Neural cell (in vitro differentiated cells): ENCODE results near the gene TPRX1. TPM values are rescaled to one million over a fixed set of nuclear protein-coding genes. Genes with fewer than 3 reads are reported as not detected.

ENCODE experiments used
- H2AFZ ChIP-seq: fragments of 200-600, 300-800 bp; sonication (generic), shearing (Covaris generic); 2 replicates; pipeline ENCODE4 v1.6.0; 2014; ENCODE audit warnings: low read depth, mild to moderate bottlenecking, antibody characterized with exemption, low read length, moderate library complexity
- H3F3A ChIP-seq: fragments of 200-600 bp; shearing (Covaris generic); 2 replicates; pipeline ENCODE4 v1.6.1; 2016; ENCODE audit warnings: mild to moderate bottlenecking, moderate library complexity, mixed read lengths, antibody characterized with exemption, low read length; ENCODE audit not compliant: insufficient read depth, poor library complexity, severe bottlenecking
- H3K27ac ChIP-seq: fragments of 200-600, 300-800 bp; sonication (generic), shearing (Covaris generic); 2 replicates; pipeline ENCODE4 v1.5.1; 2014; ENCODE audit warnings: mild to moderate bottlenecking, low read length, moderate library complexity
- H3K27me3 ChIP-seq: fragments of 300-800, 200-600 bp; sonication (generic), shearing (Covaris generic); 2 replicates; pipeline ENCODE4 v1.6.0; 2014; ENCODE audit warnings: mild to moderate bottlenecking, low read depth, low read length, moderate library complexity; ENCODE audit not compliant: insufficient read depth
- H3K36me3 ChIP-seq: fragments of 300-800, 200-600 bp; sonication (generic), shearing (Covaris generic); 2 replicates; pipeline ENCODE4 v1.5.1; 2014; ENCODE audit warnings: mild to moderate bottlenecking, antibody characterized with exemption, low read length, moderate library complexity; ENCODE audit not compliant: insufficient read depth
- H3K4me2 ChIP-seq: fragments of 300-800, 200-600 bp; sonication (generic), shearing (Covaris generic); 2 replicates; pipeline ENCODE4 v1.6.0; 2014; ENCODE audit warnings: mild to moderate bottlenecking, low read length
- H3K4me3 ChIP-seq: fragments of 300-800, 200-600 bp; sonication (generic), shearing (Covaris generic); 2 replicates; pipeline ENCODE4 v1.5.1; 2014; ENCODE audit warnings: mild to moderate bottlenecking, low read length, moderate library complexity
- H3K79me2 ChIP-seq: fragments of 200-600 bp; shearing (Covaris generic); replicated peaks from 2 replicates; pipeline ENCODE4 v1.6.0; 2014; ENCODE audit warnings: mild to moderate bottlenecking, low read length, moderate library complexity; ENCODE audit not compliant: insufficient read depth
- H3K9ac ChIP-seq: fragments of 300-800, 200-600 bp; sonication (generic), shearing (Covaris generic); 2 replicates; pipeline ENCODE4 v1.6.1; 2016; ENCODE audit warnings: mild to moderate bottlenecking, low read length, mixed read lengths
- H3K9me2 ChIP-seq: fragments of 200-600 bp; shearing (Covaris generic); 2 replicates; pipeline ENCODE4 v1.6.1; 2016; ENCODE audit warnings: mild to moderate bottlenecking, low read length, mixed read lengths; ENCODE audit not compliant: insufficient read depth
- H3K9me3 ChIP-seq: fragments of 200-600, 300-800 bp; sonication (generic), shearing (Covaris generic); 2 replicates; pipeline ENCODE4 v1.6.1; 2016; ENCODE audit warnings: mild to moderate bottlenecking, mixed run types, low read length, moderate library complexity, mixed read lengths
- H4K20me1 ChIP-seq: fragments of 200-600 bp; shearing (Covaris generic); 2 replicates; pipeline ENCODE4 v1.6.1; 2016; ENCODE audit warnings: mild to moderate bottlenecking, mixed run types; ENCODE audit not compliant: insufficient read depth
- CTCF ChIP-seq: fragments of 450-650 bp; IDR thresholded peaks from 2 replicates; pipeline ENCODE4 v1.5.1; 2014; ENCODE audit warnings: antibody characterized with exemption, mild to moderate bottlenecking, moderate library complexity; ENCODE audit not compliant: poor library complexity, severe bottlenecking
- EP300 ChIP-seq: fragments of 450-650 bp; conservative IDR thresholded peaks from 2 replicates; pipeline ENCODE4 v1.6.1; 2014; ENCODE audit warnings: antibody characterized with exemption, mild to moderate bottlenecking, moderate library complexity; ENCODE audit not compliant: poor library complexity, severe bottlenecking
- EZH2 ChIP-seq: fragments of 200-600, 300-800 bp; shearing (Covaris generic), sonication (generic); IDR thresholded peaks from 2 replicates; pipeline ENCODE4 v1.6.1; 2014; ENCODE audit warnings: antibody characterized with exemption, low read length, borderline replicate concordance, mild to moderate bottlenecking; ENCODE audit not compliant: insufficient read depth, poor library complexity, severe bottlenecking
- MXI1 ChIP-seq: fragments of 450-650 bp; conservative IDR thresholded peaks from 2 replicates; pipeline ENCODE4 v1.6.1; 2014; ENCODE audit warnings: antibody characterized with exemption, mild to moderate bottlenecking; ENCODE audit not compliant: poor library complexity, severe bottlenecking
- POLR2AphosphoS5 ChIP-seq: IDR thresholded peaks from 2 replicates; pipeline ENCODE4 v1.6.1; 2012
- RAD21 ChIP-seq: fragments of 450-650 bp; conservative IDR thresholded peaks from 2 replicates; pipeline ENCODE4 v1.6.1; 2014; ENCODE audit warnings: antibody characterized with exemption, mild to moderate bottlenecking, moderate library complexity
- REST ChIP-seq: IDR thresholded peaks from 2 replicates; pipeline ENCODE4 v1.6.1; 2012; ENCODE audit warnings: borderline replicate concordance
- SMC3 ChIP-seq: fragments of 450-650 bp; conservative IDR thresholded peaks from 2 replicates; pipeline ENCODE4 v1.6.1; 2014; ENCODE audit warnings: antibody characterized with exemption, mild to moderate bottlenecking, moderate library complexity; ENCODE audit not compliant: poor library complexity
- TAF1 ChIP-seq: IDR thresholded peaks from 2 replicates; pipeline ENCODE4 v1.6.1; 2012; ENCODE audit warnings: low read depth
- polyA plus RNA-seq: library from polyadenylated mRNA; depleted of rRNA; stranded (reverse); fragments of >200 nt; gene quantifications from 2 replicates; pipeline ENCODE4 v1.2.3, GENCODE V29; 2014

TPRX1 gene
- polyA plus RNA-seq, 1 donor from 2014 or later = not detected

GRCh38 chr19:47769534-47769933 is 34.8 kb downstream of the TPRX1 start:
- H3K9me3 ChIP-seq = no peaks in the 10 kb centered on the region
- no peaks in the 10 kb centered on the region for H3K27me3 ChIP-seq
- H3K9me2 ChIP-seq = no peaks in the 10 kb centered on the region
- no peak overlapping the region for H2AFZ ChIP-seq
- H3F3A ChIP-seq = no peaks in the 10 kb centered on the region
- no peak overlapping the region for H3K4me3 ChIP-seq
- H3K4me2 ChIP-seq = no peak overlapping the region
- no peaks in the 10 kb centered on the region for H3K79me2 ChIP-seq
- H3K36me3 ChIP-seq = no peaks in the 10 kb centered on the region
- H3K27ac ChIP-seq = no peak overlapping the region
- H4K20me1 ChIP-seq = no peaks in the 10 kb centered on the region
- H3K9ac ChIP-seq = no peak overlapping the region
- no peak for TF ChIP-seq TAF1
- peak; percentile 41 for TF ChIP-seq POLR2AphosphoS5
- peak; percentile 92 for TF ChIP-seq EP300

- H3K9me3 ChIP-seq = no peaks in the 10 kb centered on the region
- no peaks in the 10 kb centered on the region for H4K20me1 ChIP-seq
- H2AFZ ChIP-seq = no peak overlapping the region
- H3K79me2 ChIP-seq = no peaks in the 10 kb centered on the region
- no peak for TF ChIP-seq SMC3
- TF ChIP-seq TAF1 = no peak
- TF ChIP-seq CTCF = no peak
- TF ChIP-seq POLR2AphosphoS5 = no peak
- no peak for TF ChIP-seq EZH2
- TF ChIP-seq REST = no peak
- no peak for TF ChIP-seq RAD21
- no peak for TF ChIP-seq EP300
- no peaks in the 10 kb centered on the region for H3K36me3 ChIP-seq
- H3F3A ChIP-seq = no peaks in the 10 kb centered on the region
- H3K9ac ChIP-seq = no peak overlapping the region
- H3K27me3 ChIP-seq = no peaks in the 10 kb centered on the region
- no peaks in the 10 kb centered on the region for H3K9me2 ChIP-seq
- no peak overlapping the region for H3K4me3 ChIP-seq
- H3K27ac ChIP-seq = no peak overlapping the region
- H3K4me2 ChIP-seq = no peak overlapping the region
Measured at GRCh38 chr19:47768604-47769003, 35.7 kb downstream of the TPRX1 start.

GRCh38 chr19:47767349-47767748 is 37.0 kb downstream of the TPRX1 start:
- no peaks in the 10 kb centered on the region for H3K9me2 ChIP-seq
- no peaks in the 10 kb centered on the region for H3K36me3 ChIP-seq
- no peak overlapping the region for H3K4me2 ChIP-seq
- no peak overlapping the region for H3K4me3 ChIP-seq
- H2AFZ ChIP-seq = no peak overlapping the region
- H3K27me3 ChIP-seq = no peaks in the 10 kb centered on the region
- H3K27ac ChIP-seq = no peak overlapping the region
- H3K9me3 ChIP-seq = no peaks in the 10 kb centered on the region
- no peak overlapping the region for H3K9ac ChIP-seq
- no peaks in the 10 kb centered on the region for H3F3A ChIP-seq
- TF ChIP-seq SMC3 = no peak
- TF ChIP-seq POLR2AphosphoS5 = no peak
- TF ChIP-seq EZH2 = no peak
- TF ChIP-seq TAF1 = no peak
- TF ChIP-seq MXI1 = no peak
- TF ChIP-seq RAD21 = no peak
- no peak for TF ChIP-seq REST
- TF ChIP-seq EP300 = no peak
- TF ChIP-seq CTCF = no peak
- no peaks in the 10 kb centered on the region for H4K20me1 ChIP-seq
- no peaks in the 10 kb centered on the region for H3K79me2 ChIP-seq
